Right ventricle myocardium superior (tissue), 1 donor: ENCODE data around the gene UPK2. TPM values are rescaled to one million over a fixed set of nuclear protein-coding genes. Genes with fewer than 3 reads are reported as not detected.
"Not testable (repeated sequence)": the region's sequence is repeated elsewhere in the genome, so short reads cannot be mapped to it uniquely, and the experiment has no call there.

Source experiments
- ATAC-seq: fragments of 200-7000 bp; cut with Tn5 transposase; one replicate; pipeline ENCODE4 v1.9.1; 2020; ENCODE audit warnings: mild to moderate bottlenecking; ENCODE audit not compliant: poor library complexity
- DNase-seq: peaks from one replicate; pipeline ENCODE4 v3.0.0-alpha.2; 2020
- intact Hi-C: fragments of 100-400 bp; cut with DNase I; formaldehyde crosslinking; loops from one replicate; pipeline ENCODE4 v1.11.2; 2022
- total RNA-seq: library from RNA; stranded (reverse); fragmentation: NEBNext Ultra II Directional; extraction: Animal tissue kit (Norgen Biotek cat#: 25700); gene quantifications from one replicate; pipeline ENCODE4 v1.2.1, GENCODE V29; 2021
- donor health status: DM: no; HTN: yes; CAD: no; lungs with severe emphysema.

Gene UPK2
- total RNA-seq, 1 donor from 2014 or later = not detected

DNA sequence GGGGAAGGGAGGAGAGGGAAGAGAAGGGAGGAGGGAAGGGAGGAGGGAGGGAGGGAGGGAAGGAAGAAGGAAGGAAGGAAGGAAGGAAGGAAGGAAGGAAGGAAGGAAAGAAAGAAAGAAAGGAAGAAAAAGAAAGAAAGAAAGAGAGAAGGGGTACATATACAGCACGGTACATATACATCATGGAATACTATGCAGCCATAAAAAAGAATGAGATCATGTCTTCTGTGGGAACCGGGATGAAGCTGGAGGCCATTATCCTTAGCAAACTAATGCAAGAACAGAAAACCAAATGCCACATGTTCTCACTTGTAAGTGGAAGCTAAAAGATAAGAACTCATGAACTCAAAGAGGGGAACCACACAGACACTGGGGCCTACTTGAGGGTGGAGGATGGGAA, 13.4 kb downstream of the UPK2 start:
- intact Hi-C loops, DNase-seq, ATAC-seq: not testable (repeated sequence)

DNA sequence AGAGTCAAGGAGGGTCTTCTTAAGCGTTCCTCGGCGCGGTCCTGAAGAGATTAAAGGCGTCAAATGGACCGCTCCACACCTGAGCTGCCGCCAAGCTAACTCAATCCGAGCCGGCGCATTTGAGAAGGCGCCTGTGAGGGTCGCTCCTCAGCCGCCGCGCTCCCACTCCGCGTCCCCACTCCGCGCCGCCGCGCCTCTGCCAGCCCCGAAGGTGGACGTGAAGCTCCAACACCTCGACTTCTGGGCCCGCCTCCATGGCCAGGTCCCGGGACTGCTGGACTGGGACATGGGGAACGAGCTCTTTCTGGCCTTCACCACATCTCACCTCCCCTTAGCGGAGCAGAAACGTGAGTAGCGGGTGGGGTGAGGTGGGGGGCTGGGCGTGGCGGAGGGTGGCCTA, 15.5 kb downstream of the UPK2 start, which contains the start of gene FOXR1:
Gene FOXR1 (plus strand): TSS at position 116 of the 400 bp plus-strand sequence. CDS start 171 bp downstream, at position 287.
- intact Hi-C loops = no loop called here
- no peak for ATAC-seq
- no peak for DNase-seq

DNA sequence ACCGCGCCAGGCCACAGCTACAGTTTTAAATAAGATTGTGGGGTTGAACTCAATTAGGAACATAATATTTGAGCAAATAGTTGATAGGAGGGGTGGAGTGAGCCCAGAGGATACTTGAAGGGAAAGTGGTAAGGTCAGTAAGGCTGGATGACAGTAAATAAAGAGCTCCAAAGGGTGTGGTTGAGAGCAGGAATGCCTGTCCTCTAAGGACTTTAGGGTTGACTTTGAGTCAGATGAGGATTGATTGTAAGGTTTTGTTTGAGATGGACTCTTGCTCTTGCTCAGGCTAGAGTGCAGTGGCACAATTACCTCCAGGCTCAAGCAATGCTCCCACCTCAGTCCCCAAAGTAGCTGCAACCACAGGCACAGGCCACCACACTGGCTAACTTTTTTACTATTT, 17.9 kb downstream of the UPK2 start:
- no peak for DNase-seq
- ATAC-seq = no peak
- intact Hi-C loops = no loop called here

DNA sequence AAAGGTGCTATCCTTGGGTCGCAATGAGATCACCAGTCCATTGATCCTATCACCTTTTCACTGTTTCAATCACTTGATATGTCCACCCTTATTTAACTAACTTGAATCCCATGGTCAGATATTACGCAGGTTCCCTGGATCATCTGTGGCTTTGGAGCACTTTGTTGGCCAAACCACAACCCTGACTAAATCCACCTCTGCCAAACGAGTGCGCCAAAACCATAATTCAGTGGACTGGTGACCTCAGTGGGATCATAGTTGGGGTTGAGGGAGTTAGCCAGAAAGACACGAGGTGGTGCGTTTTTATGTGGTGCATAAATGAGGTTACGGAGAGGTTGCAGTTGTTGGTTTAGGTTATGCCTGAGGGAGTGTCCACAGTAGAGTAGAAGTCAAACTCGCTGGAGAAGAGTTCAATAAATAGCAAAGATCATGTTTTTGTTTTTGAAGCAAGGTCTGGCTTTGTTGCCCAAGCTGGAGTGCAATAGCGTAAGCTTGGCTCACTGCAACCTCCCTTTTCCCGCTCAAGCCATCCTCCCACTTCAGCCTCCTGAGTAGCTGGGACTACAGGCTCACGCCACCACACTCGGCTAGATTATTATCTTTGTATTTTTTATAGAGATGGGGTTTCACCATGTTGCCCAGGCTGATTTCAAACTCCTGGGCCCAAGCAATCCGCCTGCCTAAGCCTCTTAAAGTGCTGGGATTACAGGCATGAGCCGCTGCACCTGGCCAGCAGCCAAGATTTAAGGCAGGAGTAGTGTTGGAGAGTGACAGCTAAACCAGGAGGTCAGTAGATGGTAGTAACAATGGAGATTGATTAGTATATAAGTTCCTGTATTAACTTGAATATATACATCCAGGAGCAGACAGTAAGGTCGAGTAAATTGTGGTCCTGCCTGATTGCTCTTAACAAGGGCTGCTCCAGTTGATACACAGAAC, 19.9 kb downstream of the UPK2 start:
- DNase-seq (no peak), ATAC-seq (no peak)
- intact Hi-C loops = no loop called here

DNA sequence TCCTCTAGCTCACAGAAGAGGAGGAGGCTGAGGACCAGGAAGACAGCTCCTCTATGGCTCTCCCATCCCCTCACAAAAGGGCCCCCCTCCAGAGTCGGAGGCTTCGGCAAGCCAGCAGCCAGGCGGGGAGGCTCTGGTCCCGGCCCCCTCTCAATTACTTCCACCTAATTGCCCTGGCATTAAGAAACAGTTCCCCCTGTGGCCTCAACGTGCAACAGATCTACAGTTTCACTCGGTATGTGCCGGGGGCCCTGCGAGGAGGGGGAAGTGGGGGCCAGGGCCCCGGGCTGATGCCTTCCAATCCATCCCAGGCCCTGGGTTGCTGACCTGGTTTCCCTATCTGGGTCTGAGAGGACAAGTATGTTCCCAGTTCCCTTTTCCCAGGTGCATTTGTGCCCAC, 23.3 kb downstream of the UPK2 start:
- DNase-seq (no peak), ATAC-seq (no peak)
- intact Hi-C loops = no loop called here

- intact Hi-C loops = no loop called here
- ATAC-seq (peak; percentile 69), DNase-seq (peak; percentile 73)
Measured at GRCh38 chr11:118980191-118980881, 24.2 kb downstream of the UPK2 start.

DNA sequence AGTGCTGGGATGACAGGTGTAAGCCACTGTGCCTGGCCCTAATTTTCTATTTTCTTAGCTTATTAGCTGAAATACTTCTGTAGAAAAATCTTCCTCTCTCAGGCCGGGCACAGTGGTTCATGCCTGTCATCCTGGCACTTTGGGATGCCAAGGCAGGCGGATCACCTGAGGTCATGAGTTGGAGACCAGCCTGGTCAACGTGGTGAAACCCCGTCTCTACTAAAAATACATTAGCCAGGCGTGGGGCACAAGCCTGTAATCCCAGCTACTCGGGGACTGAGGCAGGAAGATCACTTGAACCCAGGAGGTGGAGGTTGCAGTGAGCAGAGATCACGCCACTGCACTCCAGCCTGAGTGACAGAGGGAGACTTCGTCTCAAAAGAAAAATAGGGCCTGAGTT, 28.2 kb downstream of the UPK2 start:
- ATAC-seq, intact Hi-C loops, DNase-seq: not testable (repeated sequence)

DNA sequence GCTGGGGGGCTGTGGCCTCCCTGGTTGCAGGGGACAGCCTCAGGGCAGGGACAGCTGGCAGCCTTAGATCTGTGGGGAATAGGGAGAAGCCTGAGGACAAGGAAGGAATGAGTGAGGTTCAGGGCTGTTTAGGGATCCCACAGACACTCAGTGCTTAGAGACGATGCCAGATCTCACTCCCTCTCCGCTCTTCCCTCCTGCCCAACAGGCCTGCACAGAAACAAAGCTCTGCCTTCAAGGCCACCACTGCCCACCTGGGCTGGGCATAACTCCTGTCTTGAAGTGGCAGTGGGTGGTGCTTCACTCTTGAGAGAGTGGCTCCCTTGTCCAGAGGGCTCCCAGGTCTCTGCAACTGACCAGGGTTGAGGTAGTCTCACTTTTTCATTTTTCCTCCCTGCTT, 28.7 kb downstream of the UPK2 start:
- intact Hi-C loops = no loop called here
- DNase-seq = no peak
- ATAC-seq = no peak

DNA sequence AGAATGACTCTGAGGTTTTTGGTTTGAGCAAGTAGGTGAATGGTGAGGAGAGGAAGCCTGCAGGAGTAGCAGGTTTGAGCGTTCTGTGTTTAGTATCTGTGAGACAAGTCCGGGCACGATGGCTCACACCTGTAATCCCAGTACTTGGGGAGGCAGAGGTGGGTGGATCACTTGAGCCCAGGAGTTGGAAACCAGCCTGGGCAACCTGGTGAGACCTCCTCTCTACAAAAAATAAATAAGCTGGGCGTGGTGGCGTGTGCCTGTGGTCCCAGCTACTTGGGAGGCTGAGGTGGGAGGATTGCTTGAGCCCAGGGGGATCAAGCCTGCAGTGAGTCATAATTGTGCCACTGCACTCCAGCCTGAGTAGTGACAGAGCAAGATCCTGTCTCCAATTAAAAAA, 32.2 kb downstream of the UPK2 start:
- ATAC-seq = no peak
- intact Hi-C loops = no loop called here

GRCh38 chr11:118991486-118992038, 35.5 kb downstream of the UPK2 start:
- ATAC-seq, DNase-seq, intact Hi-C loops: not testable (repeated sequence)

More for the DNA sequence above, 32.2 kb downstream of the UPK2 start:
- no peak for DNase-seq

DNA sequence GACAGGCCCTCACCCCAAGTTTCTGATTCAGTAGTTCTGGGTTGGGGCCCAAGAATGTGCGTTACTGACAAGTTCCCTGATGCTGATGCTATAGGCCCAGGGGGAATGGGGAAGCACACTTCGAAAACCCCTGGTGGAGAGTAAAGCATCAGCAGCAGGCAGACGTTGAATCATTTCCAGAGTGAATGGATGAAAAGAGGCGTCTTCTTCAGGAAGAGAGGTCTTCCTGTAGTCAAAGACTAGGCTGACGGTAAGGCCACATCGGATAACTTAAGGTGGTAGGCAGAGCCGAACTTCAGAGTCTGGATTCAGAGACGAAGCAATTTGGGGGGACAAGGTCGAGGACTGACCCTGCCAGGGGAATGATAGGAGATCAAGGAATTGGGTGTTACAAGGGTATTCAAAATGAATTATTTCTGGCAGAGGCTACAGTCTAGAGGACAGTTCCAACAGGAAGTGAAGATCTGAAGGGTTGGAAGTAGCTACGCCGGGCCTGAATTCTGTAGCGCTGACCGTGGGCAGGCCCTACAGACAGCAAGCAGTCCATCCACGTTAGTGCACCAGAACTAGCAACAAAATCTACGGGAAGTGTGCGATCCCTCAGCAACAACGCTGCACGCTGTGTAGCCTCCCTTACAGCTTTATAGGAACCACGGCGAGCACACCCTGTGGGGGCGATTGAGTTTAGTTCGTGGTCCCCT, 41.0 kb downstream of the UPK2 start:
- peak; percentile 44 for ATAC-seq
- no peak for DNase-seq
- intact Hi-C loops = no loop called here

- intact Hi-C loops = loop anchor here (2.0 kb wide), 1 partner anchor 21 kb away; the partner anchor contains the start of genes RPS25 and TRAPPC4
- DNase-seq (peak; percentile 98), ATAC-seq (peak; percentile 100)
Measured at GRCh38 chr11:118997627-118998387, 41.7 kb downstream of the UPK2 start, which contains the start of gene CENATAC. TSS of gene CENATAC (plus strand) at chr11:118998138. CDS start at chr11:118998198, 60 bp downstream.

- intact Hi-C loops = loop anchor here (2.0 kb wide), 1 partner anchor 20 kb away; the partner anchor contains the start of genes RPS25 and TRAPPC4
- ATAC-seq (peak; percentile 34), DNase-seq (no peak)
Measured at GRCh38 chr11:118998388-118998717, 42.3 kb downstream of the UPK2 start.

DNA sequence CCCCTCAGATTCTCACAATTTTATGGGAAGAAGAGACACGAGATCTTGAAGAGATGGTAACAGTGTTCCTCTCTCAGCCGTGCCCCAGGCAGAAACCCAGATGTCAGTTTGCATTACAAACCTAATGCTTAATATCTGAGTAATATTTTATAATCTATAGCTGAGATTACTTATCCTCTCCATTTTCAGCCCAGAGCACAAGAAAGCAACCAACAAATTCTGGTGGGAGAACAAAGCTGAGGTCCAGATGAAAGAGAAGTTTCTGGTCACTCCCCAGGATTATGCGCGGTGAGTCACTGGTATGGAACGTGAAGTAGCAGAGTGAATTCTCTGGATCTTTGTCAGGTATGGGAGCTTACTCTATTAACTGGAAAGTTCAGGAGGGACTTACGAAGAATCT, 42.7 kb downstream of the UPK2 start:
- intact Hi-C loops = loop anchor here (2.0 kb wide), 1 partner anchor 20 kb away; the partner anchor contains the start of genes RPS25 and TRAPPC4
- ATAC-seq (no peak), DNase-seq (no peak)

GRCh38 chr11:119000906-119001305, 44.8 kb downstream of the UPK2 start:
- intact Hi-C loops = no loop called here
- ATAC-seq (no peak), DNase-seq (no peak)

DNA sequence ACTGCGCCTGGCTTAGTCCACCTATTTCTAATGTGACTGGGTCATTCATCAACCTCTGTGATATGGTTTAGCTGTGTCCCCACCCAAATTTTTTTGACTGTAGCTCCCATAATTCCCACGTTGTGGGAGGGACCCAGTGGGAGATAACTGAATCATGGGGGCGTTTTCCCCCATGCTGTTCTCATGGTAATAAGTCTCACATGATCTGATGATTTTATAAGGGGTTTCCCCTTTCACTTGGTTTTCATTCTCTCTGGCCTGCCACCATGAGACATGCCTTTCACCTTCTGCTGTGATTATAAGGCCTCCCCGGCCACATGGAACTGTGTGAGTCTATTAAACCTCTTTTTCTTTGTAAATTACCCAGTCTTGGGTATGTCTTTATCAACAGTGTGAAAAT, 50.6 kb downstream of the UPK2 start:
- DNase-seq = no peak
- ATAC-seq = no peak
- intact Hi-C loops = no loop called here
